HG03095 (cell line): Measurements from ENCODE around the gene NEK6.

Experiments
- ATAC-seq: cut with Tn5 transposase; IDR thresholded peaks from one replicate; pipeline ENCODE4 v1.9.1; 2021; ENCODE audit warnings: moderate library complexity; ENCODE audit not compliant: unreplicated experiment

The NEK6 gene

DNA sequence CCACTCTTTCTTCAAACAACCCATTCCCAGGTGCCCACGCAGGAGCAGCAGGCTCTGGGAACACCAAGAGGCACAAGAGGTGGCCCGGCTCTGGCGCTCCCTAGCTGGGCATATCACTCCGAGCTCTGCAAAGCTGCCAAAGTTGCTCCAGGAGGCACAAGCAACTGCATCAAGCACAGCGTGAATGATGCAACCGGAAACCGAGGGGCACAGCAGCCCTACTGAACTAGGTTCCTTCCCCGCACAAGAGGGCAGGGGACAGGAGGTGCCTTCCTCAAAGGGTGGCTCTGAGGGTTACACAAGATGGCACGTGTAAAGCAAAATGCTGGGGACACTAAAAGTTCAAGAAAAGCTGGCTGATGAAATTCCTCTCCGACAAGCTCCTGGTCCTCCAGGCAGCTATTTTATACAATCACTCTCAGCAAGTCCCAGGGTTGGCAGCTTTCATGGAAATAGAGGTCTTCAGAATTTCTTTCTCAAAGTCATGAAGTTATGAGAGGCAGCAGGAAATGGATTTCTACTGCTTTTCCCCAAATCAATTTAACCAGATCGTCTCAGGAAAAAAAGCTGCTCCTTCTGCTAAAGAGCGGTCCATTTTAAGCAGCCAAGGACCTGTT, 134.6 kb downstream of the NEK6 start:
- no peak for ATAC-seq

- ATAC-seq: no peak
Measured at GRCh38 chr9:124392871-124393460, 135.2 kb downstream of the NEK6 start.

GRCh38 chr9:124394167-124394566, 136.4 kb downstream of the NEK6 start:
- no peak for ATAC-seq

GRCh38 chr9:124394596-124394995, 136.8 kb downstream of the NEK6 start:
- ATAC-seq: no peak

DNA sequence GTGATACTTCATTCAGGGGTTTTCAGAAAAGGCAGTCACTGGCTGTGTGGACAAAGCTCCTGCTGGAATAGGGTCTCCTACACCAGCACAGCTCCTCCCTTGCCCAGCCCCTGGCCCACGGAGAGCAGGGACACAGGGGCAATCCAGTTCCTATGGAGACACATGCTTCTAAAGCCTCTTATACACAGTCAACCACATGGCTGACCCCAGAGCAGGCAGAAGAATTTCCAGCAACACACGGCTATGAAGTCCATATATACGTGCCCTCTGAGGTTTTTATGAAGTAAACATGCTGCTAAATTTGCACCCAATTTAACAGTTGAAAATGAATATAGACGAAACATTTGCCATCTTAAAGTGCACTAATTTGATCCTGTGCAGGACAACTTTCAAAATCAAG, 138.1 kb downstream of the NEK6 start:
- ATAC-seq: no peak

GRCh38 chr9:124398191-124398935, 140.6 kb downstream of the NEK6 start:
- ATAC-seq: no peak

- ATAC-seq: no peak
Measured at GRCh38 chr9:124399323-124399967, 141.7 kb downstream of the NEK6 start.

DNA sequence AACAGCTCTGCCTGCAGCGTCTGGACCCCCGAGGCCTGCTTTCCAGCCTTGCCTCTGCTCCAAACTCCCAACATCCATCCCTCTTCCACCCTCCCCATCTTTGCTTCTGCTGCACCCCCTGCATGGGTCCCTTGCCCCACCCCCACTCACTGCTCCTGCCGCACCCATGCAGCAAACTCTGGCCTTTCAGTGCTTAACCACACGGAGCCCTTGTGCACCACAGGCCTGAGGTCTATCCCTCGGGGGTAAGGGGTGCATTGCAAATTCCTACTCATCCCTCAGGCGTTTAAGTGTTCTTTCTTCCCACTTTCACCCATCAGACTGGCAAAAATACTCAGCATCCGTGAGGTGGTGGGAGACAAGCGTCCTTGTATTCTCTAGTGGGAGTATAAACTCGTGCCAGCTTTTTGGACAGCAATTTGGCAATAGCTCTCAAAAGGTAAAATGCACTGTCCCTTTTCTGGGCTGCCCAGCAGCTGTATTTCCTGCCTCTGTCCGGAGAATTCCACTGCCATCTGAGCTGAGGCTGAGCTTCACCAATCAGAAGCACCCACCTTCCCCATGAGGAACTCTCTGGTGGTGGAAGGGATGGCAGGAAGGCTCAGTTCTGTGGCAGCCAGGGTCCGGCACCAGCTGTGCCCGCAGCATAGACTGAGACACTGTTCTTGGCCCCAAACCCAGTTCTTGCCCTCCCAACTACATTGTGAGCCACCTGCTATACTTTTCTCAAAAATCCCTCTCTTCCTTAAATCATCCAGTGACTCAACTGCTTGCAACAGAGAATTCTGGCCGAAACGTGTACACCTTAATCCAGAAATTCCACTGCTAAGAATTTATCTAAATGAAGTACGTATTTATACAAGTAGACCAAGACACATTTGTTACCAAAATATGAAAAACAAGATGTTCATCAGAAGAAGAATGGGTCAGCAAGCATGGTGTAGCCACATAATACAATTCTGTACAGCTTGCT, 142.5 kb downstream of the NEK6 start:
- no peak for ATAC-seq
